ENCODE results near the gene OR2L8. TPM values are rescaled to one million over a fixed set of nuclear protein-coding genes. Genes with fewer than 3 reads are reported as not detected.

OR2L8 gene
- total RNA-seq, 1 donor from 2014 or later: not detected

GRCh38 chr1:247942624-247943023, 6.0 kb upstream of the OR2L8 start:
- Histone ChIP-seq H3K27me3 (no peaks in the 10 kb centered on the region), H3K27ac (no peak overlapping the region), H3K36me3 (no peaks in the 10 kb centered on the region), H3K9me3 (no peaks in the 10 kb centered on the region), H3K4me3 (no peak overlapping the region), H3K4me1 (no peaks in the 10 kb centered on the region)
- no peak for TF ChIP-seq CTCF (IDR thresholded peaks at IDR 0.05)
- no peak for ATAC-seq
- intact Hi-C loops (cut with DNase I): no loop called here
- DNase-seq: no peak

GRCh38 chr1:247953408-247953807, 4.8 kb downstream of the OR2L8 start:
- intact Hi-C loops (cut with DNase I): no loop called here
- no peak for TF ChIP-seq CTCF (IDR thresholded peaks at IDR 0.05)
- H3K27me3 ChIP-seq: no peaks in the 10 kb centered on the region
- ATAC-seq (no peak), DNase-seq (no peak)
- H3K4me1 ChIP-seq: no peaks in the 10 kb centered on the region
- H3K27ac ChIP-seq: no peak overlapping the region
- no peak overlapping the region for H3K4me3 ChIP-seq
- H3K36me3 ChIP-seq: no peaks in the 10 kb centered on the region
- no peaks in the 10 kb centered on the region for H3K9me3 ChIP-seq

- DNase-seq: no peak
- H3K36me3 ChIP-seq: no peaks in the 10 kb centered on the region
- no peaks in the 10 kb centered on the region for H3K27me3 ChIP-seq
Measured at GRCh38 chr1:247961791-247962190, 13.1 kb downstream of the OR2L8 start.

GRCh38 chr1:247962911-247963588, 14.4 kb downstream of the OR2L8 start:
- no peak overlapping the region for H3K27ac ChIP-seq
- H3K9me3 ChIP-seq: no peaks in the 10 kb centered on the region
- DNase-seq (no peak), ATAC-seq (no peak)
- H3K36me3 ChIP-seq: no peaks in the 10 kb centered on the region
- no peak overlapping the region for H3K4me3 ChIP-seq
- H3K4me1 ChIP-seq: no peaks in the 10 kb centered on the region
- intact Hi-C loops (cut with DNase I): no loop called here
- no peaks in the 10 kb centered on the region for H3K27me3 ChIP-seq
- no peak for TF ChIP-seq CTCF (IDR thresholded peaks at IDR 0.05)

More at GRCh38 chr1:247961791-247962190, 13.1 kb downstream of the OR2L8 start:
- no peak overlapping the region for H3K27ac ChIP-seq
- no peak for ATAC-seq
- H3K4me3 ChIP-seq: no peak overlapping the region
- intact Hi-C loops (cut with DNase I): no loop called here
- no peak for TF ChIP-seq CTCF (IDR thresholded peaks at IDR 0.05)
- no peaks in the 10 kb centered on the region for H3K4me1 ChIP-seq
- no peaks in the 10 kb centered on the region for H3K9me3 ChIP-seq

GRCh38 chr1:247964933-247965332, 16.3 kb downstream of the OR2L8 start, which contains the start of gene OR2AK2:
TSS of gene OR2AK2 (plus strand) at chr1:247965233. CDS start at chr1:247965377, 144 bp downstream.
- Histone ChIP-seq H3K36me3 (no peaks in the 10 kb centered on the region), H3K9me3 (no peaks in the 10 kb centered on the region), H3K4me1 (no peaks in the 10 kb centered on the region), H3K27ac (no peak within 1 kb of the TSS), H3K4me3 (no peak within 1 kb of the TSS), H3K27me3 (no peaks in the 10 kb centered on the region)
- ATAC-seq (no peak), DNase-seq (no peak)
- TF ChIP-seq CTCF (IDR thresholded peaks at IDR 0.05): no peak
- intact Hi-C loops (cut with DNase I): no loop called here
